ENCODE data around the gene DCAF6.
A peak's percentile ranks its signal among the peaks of the same experiment; 100 is the strongest.

DCAF6 gene

DNA sequence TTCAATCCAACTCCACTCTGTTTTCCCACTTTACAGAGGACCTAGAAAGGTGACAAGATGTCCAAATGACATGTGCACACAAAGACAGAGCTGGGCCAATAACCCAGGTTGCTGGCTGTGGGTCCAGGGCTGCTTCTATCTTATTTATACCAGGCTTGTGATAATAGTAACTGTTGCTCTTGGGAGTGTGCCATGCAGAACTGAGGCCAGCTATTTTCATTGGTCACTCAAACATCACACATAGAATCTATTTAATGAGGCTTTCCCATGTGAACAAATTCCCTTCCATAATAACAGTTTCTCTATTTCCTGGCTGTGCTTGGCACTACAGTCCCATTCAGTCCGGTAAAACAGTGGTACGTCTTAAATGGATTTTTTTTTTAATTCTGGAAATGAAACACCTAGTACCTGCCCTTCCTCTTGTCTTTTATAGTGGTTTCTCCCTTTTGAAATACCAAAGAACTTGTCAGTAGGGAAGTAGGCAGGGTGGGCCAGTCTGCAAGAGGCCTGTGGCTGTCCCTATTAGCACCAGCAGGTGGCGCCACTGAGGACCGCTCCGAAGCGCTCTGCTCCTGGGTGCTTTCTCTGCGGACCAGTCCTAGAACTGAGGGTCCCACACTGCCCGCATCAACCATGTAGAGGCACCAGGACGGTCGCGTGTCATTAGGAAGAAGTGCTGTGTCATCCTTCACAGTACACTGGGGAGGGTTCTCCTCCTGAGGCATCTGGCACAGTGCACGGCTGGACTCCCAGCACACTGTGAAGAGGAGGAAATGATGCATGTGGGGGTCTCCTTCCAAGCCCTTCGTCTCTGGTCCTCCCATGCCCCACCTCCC, 148.1 kb downstream of the DCAF6 start:
- peak; percentile 48 for DNase-seq (ENCODE audit: low read depth)

DNA sequence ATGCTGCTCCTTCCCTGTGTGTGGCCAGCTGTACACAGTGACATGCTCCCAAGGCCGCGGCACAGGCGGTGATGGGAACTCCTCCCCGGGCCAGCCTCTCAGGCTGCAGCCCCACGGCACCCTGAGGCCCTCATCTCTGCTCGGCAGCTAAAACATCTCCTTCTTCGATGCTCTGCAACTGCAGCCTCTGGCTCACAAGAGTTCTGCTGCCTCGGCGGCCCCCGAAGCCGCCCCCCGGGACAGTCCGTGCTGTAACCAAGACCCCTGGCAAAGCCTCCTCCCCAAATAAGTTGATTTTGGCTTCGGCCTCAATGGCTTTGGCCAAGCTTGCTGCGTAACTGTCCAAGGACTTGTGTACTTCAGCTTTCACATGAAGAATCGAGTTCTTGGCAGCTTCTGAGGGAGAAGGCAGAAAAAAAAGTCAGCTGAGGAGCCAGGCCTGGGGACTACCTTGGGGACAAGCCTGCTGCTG, 149.0 kb downstream of the DCAF6 start:
- no peak for DNase-seq (ENCODE audit: low read depth)

DNA sequence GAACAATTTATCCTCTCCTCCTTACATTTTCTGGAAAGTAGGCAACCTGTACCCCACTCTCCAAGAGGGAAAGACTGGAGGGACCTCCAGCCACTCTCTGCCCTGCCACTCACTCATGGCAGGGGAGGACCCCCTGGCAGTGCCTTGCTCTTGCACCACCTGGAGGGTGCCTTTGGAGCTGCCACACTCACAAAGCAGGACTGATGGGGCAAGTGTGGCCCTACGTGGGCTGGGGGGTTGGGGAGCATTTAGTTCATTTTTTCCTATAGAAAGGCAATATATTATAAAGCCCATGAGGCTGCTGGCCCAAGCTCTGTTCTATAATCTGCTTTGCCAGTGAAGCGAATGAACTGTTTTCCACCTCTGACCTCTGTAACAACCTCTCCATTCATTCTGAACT, 150.0 kb downstream of the DCAF6 start:
- DNase-seq (ENCODE audit: low read depth): no peak

DNA sequence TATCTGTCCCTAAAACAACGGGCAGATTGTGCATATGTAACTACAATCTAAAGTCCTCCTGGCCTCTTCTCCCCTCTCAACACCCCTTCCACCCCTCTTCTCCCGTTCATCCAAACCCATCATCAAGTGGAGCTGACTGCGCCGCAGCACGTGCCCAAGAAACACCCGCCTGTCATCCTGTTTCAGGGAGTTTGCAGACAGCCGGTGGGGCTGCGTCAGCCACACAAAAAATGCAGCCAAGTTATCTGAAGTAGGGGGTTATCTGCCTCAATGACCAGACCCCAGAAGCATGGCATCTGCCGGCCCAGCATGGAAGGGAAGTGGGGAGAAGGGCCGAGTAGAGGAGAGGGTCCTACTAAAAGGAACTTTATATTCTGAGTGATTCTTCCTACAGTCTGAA, 151.2 kb downstream of the DCAF6 start:
- no peak for DNase-seq (ENCODE audit: low read depth)

DNA sequence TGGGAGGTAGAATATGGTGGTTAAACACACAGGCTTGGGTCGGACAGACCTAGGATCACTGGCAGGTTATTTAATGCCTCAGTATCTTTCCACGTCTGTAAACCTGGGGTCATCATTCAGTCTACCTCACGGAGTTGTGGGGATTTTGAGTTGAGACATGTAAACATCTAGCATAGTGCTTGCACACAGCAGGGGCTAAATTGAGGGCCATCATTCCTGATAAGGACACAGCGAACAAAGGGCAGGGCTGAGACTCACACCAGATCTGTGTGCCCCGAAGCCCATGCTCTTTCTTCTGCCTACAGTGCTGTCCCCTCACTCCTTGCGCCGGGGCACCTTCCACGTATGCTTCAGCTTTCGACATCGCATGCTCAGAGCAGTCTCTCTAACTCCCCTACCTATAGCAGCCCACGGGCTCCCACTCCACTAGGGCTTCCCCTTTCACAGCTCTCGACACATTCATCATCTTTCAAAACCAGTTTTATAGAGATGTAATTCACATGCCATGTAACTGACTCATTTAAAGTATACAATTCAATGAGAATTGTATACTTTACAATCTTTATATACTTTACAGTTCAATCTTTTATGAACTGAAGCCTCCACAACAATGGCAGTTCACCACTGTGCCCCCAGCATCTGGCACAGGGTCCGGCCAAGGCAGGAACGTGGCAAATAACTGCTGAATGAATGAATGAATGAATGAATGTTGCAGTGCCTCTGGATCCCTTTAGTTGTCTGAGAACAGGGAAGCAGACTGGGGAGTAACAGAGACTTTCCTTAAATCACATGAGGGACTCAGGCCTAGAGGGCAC, 152.2 kb downstream of the DCAF6 start:
- no peak for DNase-seq (ENCODE audit: low read depth)

DNA sequence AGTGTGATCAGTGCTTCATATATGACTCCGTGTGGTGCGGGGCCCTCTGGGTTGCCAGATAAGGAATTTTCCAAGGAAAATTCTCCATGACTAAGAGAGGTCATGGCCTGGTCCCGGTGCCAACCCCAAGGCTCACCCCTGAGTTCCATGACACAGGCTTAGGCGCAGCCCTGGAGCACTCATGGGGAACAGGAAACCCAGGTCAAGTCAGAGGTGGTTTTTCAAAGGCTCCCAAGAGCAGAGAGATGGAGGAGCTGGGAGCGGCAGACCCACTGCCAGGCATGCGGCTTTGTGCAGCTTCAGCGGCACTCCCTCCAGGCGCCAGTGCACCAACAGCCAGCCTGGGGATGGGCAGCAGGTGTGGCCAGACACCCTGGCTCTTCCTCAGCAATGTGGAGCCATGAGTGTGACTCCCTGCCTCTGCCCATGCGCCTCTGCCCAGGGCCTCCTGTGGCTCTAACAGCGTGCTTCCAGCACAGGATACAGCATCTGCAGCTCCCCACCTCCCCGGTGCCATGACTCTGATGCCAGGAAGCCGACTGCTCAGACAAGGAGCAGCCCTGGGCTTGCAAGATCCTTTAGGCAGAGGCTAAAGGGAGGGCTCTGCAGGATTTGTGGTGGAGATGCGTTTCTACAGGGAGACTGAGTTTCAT, 153.0 kb downstream of the DCAF6 start:
- no peak for DNase-seq (ENCODE audit: low read depth)

DNA sequence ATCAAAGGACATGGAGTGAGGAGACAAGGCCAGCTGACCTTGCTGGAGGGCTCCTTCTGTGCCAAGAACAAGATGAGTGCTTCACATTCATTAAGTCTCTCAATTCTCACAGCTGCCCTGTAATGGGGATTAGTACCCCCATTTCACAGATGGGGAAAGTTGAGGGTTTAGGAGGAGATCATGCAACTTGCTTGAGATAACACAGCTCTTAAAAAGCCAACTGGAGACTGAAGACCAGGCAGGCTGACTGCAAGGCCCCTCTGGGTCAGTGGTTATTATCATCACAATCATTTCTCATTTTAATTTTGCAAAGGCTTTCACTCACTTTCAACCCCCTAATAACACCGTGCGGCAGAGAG, 153.5 kb downstream of the DCAF6 start:
- no peak for DNase-seq (ENCODE audit: low read depth)

DNA sequence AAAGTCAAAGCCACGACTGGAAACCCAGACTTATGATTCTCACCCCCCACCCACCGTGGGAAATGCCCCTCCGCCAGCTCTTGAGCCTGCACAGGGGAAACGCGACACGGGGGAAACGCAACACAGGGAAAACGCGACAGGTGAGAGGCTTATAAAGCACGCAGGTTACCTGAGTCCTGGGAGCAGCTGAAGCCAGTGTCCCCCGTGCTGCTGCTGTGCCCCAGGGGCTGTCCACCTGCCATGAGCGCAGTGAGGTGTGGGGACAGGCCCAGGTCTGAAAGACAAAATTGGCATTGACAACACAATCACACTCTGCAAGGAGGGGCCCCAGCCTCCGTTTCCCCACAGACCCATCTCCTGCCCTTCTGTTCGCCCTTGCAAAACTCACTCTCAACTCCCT, 153.9 kb downstream of the DCAF6 start:
- no peak for DNase-seq (ENCODE audit: low read depth)

DNA sequence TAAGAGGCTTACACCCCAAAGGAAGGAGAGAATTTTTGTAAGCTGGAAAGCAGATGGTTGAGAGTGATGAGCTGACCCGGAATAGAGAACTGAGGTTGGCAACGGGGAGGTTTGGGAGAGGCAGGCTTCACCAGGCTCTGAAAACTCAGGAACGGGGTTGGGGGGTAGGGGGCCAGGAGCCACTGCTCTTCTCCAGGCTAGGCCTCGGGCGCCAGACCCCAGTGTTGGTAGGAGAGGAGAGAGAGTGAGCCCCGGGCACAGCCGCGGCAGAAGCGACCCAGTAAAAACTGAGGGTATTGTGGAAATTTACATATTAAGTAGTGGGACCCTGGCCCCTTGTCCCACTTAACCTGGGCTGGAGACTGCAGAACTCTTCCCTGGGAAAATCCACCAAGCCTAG, 154.6 kb downstream of the DCAF6 start:
- no peak for DNase-seq (ENCODE audit: low read depth)

DNA sequence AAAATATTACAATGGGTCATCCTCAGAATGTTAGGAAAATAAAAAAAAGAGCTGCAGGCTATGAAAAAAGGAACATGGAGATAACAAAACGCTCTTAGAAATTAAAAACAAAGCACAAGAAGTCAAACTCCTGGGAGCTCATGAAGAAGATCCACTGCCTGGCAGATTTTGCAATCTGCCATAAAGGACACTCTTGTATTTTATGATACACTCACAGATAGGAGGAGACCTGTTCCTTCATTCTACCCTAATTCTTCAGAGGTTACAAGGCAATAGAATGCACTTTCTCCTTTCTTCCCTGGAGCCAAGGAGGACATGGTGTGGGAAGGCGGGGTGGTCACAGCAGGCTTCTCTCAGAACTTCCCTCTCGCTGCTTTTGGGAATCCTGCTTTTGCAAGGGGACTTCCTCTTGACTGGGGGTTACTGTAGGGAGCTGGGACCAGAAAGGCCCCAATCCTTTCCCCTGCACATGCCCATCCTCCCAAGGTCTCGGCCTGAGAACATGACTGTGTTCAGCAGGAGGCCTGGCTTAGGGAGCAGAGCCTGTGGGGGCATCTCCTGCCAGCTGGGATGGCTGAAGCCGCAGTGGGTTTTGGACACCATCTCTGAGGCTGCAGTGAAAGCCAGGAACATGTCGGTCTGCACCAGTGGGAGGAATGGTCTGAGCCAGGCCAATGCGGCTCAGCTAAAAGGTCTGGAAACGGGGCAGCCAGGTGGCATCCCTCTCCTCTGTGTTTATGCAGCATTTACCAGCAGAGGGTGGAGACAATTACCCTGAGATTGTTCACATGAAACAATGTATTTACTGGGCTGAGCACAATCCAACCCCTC, 155.5 kb downstream of the DCAF6 start:
- no peak for DNase-seq (ENCODE audit: low read depth)

DNA sequence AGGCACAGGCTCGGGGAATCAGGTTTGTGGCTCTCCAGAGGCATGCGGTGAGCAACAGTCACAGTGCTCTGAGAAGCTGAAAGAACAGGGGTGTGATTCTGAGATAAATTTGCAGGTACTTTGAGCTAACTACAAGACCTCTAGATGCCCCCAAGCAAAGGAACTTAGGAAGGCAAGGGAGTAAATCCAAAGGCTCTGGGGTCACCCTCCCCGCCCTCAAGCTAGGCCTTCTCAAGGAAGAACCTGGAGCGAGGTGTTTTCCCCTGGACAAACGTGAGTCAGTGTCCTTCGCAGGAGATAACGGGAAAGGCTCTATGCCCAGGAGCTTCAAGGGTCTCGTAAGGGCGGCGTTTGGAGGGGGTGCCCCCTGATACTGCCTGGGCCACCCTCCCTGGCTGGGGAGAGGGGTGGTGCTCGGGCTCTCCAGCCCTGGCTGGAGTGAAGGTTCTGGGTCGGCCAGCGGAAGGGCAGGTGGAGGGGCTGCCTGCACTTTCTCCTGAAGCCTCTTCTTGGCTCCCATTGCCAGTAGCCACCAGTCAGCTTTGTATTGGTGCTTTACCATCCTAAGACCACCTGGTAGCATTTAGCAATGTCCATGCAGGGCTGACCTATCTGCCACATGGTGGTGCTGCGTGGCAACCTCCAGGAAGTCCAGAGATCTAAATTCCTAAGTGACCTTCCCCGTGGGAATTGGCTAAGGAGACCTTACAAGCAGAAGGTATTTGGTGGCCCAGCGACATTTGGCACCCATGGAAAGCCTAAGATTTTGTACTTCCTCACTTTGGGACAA, 156.3 kb downstream of the DCAF6 start:
- DNase-seq (ENCODE audit: low read depth): no peak

DNA sequence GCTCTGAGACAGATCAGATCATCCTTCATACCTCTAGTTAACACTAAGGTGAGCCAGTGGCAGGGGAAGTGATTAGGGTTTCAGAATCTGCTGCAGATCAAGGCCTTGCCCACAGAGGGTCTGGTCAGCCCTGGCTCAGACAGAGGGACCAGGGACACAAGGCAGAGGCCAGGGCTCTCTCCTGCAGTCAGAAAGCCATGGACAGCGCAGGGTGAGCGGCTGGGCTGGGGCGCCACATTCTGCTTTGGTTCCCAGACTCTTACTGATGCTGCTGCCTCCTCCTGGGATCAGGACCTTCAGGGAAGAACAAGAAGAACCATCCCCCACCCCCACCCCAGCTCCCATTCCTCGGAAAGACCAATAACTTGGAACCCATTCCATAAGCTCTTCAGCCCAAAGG, 157.1 kb downstream of the DCAF6 start:
- DNase-seq (ENCODE audit: low read depth): no peak

DNA sequence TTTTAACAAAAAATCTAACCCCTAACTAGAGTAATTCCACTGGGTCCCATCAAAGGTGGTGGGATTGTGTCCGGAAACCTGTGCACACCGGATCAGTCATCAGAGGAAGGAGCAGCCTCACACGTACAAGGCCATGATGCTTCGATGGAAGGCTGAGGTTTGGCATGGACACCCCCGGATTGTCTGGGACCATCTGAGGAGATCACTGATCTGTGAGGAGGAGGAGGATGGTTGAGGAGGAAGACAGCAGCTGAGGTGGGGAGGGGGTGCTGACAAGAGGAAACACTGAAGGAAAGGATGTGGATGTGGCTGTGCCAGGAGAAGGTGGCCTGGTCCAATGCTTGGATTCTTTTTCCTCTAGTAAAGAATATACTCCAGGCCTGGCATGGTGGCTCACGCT, 159.0 kb downstream of the DCAF6 start:
- no peak for DNase-seq (ENCODE audit: low read depth)

DNA sequence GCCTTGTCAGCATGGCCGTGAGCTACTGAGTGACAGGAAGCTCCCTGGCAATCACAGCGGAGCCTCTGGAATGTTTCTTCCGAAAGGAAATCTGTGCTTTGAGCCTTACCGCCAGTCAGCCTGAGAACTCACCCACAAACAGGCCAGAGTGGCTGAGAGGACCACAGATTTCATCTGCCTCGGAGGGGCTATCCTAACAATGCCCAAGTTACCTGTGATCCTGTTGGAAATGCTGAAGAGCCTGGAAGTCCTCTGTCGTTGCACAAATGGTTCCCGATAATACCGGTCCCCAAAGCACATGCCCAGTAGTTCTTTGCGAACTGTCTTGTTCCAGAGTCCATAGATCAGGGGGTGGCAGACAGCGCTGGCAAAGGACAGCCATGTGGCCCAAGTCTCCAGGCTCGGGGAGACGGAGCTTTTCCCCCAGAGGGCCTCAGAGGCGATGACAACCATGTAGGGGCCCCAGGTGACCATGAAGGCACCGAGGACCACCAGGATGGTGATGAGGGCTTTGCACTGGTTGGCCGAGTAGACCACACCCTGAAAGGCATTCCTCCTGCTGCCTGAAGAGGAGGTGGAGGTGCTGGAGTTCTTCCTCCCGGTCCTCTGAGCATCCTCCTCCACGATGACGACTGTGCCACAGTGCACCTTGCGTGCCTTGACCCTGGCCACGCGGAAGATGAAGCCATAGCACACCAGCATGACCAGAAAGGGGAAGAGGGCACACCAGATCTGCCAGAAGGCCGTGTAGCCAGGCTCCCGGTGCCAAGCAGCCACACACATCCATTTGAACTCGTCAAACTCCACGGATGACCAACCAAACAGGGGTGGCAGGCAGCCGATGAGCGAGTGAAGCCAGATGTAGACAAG, 160.0 kb downstream of the DCAF6 start:
- no peak for DNase-seq (ENCODE audit: low read depth)

DNA sequence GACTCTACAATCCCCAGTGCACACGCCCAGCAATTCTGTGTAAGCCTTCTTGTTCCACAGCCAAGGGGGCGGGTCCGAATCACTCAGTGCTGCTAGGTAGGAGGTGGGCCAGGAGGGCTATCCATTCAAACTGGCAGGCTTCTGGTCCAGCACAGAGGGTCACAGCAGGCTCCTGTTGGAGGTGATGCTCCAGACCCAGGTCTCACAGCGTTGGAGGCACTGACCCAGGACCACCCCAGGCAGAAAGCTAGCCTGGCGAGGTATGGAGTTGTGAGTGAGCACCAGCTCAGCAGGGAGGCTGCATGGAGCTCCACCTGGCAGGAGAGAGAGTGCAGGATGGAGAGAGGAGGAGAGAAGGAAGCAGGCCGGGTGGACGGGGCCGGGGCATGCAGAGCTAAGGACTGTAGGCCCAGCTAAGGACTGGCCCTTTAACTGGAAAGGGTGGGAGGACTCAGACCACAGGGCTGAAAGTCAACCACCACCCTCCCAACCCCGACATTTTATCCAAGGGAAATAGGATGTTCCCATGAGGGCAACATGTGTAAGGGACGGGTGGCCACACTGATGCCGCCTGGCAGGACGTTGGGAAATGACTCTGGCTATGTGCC, 161.5 kb downstream of the DCAF6 start:
- no peak for DNase-seq (ENCODE audit: low read depth)

DNA sequence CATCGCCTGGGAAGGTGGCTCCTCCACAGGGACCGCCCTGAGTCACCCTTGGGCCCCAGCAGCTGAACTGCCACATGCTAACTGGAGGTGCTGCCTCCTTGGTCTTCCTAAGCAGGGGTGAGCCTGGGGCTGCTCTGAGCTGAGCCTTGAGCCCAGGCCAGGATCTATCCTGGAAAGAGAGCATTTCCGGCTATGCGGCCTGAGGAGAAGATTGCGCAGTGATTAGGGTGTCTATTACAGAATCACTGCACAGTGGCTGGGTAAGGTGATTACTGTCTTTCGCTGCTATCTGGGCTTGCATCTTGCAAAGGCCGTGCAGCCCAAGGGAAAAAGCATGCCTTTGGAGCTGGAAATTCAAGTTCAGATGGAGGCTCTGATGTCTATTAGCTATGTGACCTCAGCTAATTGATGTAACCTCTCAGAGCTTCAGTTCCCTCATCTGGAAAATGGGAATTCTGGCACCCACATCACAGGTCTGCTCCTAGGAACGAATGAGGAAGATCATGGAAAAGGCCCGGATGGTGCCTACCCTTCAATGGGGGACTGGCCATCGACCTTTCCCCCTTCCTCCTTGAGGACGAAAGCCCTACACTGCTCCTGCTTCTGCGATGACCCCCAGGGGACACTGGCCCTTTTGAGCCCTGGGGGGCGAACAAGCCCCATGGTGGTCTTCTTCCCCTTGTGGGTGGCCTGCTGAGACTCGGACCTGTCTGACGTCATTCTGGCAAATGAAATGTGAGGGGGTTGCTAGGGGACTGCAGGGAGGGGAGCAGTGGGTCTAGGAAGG, 162.2 kb downstream of the DCAF6 start:
- no peak for DNase-seq (ENCODE audit: low read depth)

DNA sequence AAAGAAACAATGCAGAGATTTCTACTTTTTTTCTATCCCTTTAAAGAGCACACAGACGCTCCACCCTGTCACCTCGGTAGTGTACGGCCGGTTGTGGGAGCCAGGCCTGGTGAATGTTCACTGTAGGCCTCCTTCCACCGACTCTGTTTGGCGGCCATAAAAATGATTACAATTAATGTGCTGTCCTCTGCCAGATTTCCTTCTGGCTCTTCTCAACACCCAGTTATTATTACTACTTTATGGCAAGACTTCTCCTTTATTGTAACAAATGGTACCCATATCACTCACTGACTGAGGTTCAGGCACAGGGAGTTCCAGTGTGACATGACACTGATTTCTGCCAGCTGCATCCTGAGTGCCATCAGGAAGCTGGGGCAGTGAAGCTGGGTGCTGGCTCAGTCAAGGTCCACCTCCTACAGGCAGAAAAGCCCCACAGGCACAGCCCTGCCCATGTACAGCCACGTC, 162.9 kb downstream of the DCAF6 start:
- DNase-seq (ENCODE audit: low read depth): no peak

DNA sequence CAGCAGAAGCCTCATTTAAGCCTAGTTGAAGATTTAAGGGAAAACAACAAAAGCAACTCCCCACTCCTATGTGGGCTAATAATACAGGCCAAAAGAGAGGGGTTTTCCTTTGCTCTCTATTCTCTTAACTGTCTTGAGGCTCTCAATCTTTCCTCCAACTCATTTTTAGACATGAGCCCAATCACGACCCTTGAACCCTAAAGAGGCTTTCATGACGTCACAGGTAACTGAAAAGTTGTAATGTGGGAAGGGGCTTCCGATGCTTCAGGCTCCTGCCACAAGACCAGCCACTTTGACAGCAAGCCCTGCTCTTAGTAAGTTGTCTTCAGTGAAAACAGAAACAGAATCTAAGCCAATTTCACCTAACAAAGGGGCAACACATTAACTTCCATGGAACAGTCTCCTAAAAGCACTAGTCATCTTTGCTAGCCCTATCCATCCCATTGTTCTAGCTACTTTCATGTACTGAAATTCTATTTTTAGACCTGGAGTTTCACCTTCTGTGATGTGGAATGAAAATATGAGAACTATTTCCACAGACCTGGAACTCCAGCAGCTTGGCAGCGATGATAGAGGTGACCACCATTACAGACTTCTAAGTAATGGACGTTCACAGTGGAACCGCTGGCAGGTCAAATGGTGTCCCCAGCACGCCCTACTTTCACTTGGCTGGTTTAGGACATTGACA, 164.0 kb downstream of the DCAF6 start:
- no peak for DNase-seq (ENCODE audit: low read depth)

All from activated gamma-delta T cell treated with anti-CD3 and anti-CD28 coated beads, Interleukin-2, amount 50 U/mL, for 16 hours (primary cell).